GM18909 (cell line): ENCODE data around the gene SLC47A1.
"Not testable (repeated sequence)": the region's sequence is repeated elsewhere in the genome, so short reads cannot be mapped to it uniquely, and the experiment has no call there.

ENCODE experiments used
- ATAC-seq: cut with Tn5 transposase; IDR thresholded peaks from one replicate; pipeline ENCODE4 v1.9.1; 2021; ENCODE audit warnings: mild to moderate bottlenecking; ENCODE audit not compliant: unreplicated experiment, poor library complexity

Gene SLC47A1

DNA sequence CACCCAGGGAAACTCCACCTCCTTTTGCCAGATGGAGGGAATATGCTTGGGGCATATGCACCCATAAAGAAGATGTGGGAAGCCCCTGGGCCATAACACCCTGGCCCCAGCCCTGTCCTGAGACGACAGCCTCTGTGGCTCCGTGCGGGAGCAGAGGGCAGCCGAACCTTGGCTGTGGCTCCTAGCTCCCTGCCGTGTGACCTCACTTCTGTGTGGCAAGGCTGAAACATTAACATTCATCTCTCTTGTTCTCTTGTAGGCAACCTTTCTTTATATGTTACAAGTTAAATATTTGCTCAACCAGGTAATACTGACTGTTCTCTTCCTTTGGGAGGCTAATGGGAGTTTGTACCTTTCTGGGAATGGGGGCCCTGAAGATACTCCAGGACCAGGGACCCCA lies 17.5 kb downstream of the SLC47A1 start:
- ATAC-seq: no peak

DNA sequence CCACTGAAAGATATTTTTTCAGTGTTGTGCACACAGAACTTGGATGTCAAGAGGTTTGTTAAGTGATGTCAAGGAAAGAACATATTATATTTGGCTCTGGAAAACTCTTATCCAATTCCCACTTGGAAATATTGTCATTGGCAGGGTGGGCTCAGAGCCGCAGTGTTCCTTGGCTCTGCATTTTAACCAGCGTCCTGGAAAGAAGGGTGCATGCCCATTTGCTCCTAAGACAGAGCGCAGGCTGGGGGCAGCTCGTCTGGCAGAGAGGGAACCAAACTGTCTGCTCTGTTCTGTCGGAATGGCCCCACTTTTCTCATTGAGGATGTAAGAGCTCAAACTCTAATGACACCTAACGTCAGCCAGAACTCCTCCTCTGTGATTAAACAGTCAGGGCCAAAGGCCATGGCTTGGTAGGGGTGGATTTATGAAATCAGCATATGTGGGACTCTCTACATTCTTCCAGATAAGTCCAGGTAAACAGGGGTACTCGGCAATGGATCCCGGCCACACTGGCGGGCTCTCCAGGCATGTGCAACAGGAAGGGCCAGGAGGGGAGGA lies 18.0 kb downstream of the SLC47A1 start:
- no peak for ATAC-seq

- ATAC-seq: no peak
Measured at GRCh38 chr17:19553036-19553435, 19.4 kb downstream of the SLC47A1 start.

GRCh38 chr17:19554393-19554792 lies 20.7 kb downstream of the SLC47A1 start:
- no peak for ATAC-seq

DNA sequence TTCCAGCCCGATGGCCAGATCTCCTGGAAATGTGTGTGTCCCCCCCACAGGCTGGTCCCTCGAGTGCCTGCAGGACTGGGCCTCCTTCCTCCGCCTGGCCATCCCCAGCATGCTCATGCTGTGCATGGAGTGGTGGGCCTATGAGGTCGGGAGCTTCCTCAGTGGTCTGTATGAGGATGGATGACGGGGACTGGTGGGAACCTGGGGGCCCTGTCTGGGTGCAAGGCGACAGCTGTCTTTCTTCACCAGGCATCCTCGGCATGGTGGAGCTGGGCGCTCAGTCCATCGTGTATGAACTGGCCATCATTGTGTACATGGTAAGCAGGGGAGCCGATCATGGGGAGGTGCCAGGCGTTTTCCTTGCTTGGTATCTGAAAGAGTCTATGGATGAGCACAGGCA lies 22.1 kb downstream of the SLC47A1 start:
- no peak for ATAC-seq

GRCh38 chr17:19558946-19559345 lies 25.3 kb downstream of the SLC47A1 start:
- no peak for ATAC-seq

DNA sequence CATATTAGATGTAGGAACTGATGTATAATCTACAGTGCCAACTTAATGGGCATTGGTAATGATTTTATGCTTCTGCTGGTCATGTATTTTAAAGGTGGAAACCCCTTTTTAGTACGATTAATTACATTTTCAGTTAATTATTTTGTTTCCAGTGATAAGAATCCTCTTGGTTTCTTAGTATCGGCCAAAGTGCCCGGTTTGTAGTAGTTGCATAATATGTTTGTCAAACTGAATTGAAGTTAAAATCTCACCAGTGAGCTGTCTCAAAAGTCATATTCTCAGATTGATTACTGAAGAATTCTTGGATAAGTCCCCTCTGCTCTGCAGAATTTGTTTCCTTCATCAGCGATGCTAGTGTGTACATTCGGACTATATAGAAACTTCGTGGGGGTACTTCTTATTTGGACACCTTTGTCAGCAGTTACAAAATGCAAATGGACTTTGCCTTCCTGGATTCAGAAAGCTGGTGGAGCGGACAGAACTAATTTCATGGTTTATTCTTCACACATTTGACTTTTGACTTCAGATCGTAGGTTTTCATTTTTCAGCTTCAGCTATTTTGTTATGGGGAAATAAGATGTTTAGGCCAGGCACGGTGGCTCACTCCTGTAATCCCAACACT lies 28.2 kb downstream of the SLC47A1 start:
- ATAC-seq: no peak

DNA sequence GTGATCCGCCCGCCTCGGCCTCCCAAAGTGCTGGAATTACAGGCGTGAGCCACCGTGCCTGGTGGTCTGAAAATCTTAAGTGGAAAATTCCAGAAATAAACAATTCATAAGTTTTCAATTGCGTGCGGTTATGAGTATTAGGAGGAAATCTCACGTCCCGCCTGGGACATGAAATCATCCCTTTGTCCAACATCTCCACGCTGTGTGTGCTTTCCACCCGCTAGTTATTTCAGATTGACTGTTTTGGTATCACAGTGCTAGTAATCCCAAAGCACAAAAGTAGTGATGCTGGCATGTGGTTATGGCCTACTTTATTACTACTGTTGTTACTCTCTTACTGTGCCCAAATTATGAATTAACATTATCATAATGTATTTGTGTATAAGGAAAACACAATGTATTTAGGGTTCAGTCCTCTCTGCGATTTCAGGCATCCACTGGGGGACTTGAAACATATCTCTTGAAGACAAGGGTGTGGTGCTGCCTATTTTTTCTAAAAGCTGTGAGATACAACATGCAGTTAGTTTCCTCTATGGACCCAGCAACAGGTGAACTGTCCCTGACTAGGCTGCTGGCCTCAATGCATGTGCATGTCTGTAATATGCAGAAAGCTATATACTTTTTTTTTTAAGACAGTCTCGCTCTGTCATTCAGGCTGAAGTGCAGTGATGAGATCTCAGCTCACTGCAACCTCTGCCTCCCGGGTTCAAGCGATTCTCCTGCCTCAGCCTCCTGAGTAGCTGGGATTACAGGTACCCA lies 32.3 kb downstream of the SLC47A1 start:
- no peak for ATAC-seq

DNA sequence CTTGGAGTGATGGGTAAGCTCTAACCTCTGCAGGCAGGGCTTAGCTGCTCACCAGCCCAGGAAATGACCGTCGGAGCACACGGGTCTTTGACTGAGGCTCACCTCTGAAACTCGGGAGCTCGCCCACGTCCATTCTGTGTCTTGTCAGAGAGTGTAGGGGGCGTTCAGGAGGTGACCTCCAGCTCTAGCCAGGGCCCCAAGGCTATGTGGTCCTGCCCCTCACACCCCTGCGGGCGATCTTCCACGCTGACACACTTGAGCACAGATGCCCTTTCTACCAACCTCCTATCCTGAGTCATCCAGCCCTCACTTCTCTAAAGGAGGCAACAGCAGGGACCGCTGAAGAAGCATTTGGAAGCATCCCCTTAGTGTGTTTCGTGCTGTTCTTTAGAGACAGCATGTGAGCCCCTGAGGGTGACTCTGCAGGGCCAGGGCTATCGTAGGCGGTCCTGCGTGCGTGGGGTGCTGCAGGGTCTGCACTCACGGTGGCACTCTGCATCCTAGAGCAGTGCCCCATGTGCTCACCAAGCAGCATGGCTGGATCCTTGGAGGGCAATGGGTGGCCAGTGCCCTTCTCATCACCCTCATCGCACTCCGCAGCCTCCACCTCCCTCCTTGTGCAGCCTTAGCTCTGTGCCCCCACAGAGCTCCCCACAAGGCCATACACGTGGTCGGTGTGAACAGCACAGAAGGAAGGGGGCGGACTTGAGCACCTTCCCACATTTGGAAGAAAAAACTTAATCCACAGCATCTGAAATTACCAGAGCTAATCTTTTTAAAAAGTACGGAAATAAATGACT lies 33.8 kb downstream of the SLC47A1 start:
- no peak for ATAC-seq

- ATAC-seq: no peak
Measured at GRCh38 chr17:19568016-19568350, 34.3 kb downstream of the SLC47A1 start.

DNA sequence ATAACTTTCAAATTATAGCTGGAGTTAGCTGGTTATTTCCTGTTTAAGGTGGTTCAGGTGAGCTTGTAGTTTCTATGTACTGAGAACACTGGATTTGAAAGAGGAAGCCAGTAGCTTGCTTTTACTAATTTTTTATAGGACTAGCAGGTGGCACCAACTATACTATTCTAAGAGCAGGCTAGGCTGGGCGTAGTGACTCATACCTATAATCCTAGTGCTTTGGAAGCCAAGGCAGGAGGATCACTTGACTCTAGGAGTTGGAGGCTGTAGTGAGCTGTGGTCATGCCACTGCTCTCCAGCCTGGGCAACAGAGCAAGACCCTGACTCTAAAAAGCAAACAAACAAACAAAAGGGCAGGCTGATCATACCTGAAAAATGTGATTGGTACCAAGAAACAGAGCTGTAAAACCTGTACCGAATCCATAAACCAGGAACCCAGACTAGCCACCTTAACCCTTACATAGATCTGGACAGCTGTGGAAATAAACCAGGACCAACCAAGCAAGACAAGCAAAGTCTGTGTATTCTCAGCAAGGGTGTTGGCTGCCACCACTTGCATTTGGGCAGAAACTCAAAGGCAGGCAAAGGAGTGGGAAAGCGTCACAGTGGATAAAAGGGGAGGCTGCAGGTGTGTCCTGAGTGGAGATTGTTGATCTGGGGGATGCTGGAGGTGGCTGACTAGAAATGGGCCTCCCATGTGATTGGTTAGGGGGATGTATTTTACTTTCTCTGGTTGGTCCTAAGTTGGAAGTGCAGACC lies 36.3 kb downstream of the SLC47A1 start:
- ATAC-seq: no peak

- ATAC-seq: no peak
Measured at GRCh38 chr17:19570544-19571062, 36.9 kb downstream of the SLC47A1 start.

GRCh38 chr17:19573075-19573474 lies 39.4 kb downstream of the SLC47A1 start:
- ATAC-seq: no peak

GRCh38 chr17:19574956-19575355 lies 41.3 kb downstream of the SLC47A1 start:
- no peak for ATAC-seq

DNA sequence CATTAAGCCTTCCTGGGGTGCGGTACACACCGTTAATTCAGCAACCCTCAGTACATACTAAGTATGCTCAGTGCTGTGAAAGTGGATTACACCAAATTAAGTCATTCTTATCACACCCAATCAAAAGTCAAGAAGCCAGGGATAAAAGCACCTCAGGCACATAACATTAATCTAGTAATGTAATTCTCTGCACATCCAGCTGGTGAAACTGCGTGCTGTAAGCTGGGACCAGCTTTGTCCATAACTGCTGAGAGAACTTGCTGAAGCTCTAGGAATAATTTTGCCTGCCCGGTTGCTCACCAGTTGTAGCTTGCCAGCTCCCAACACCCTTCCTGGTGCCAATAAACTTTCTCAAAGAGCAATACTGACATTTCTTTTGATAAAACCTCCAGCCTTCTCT lies 44.9 kb downstream of the SLC47A1 start:
- no peak for ATAC-seq

GRCh38 chr17:19579192-19579761 lies 45.6 kb downstream of the SLC47A1 start:
- ATAC-seq: no peak

DNA sequence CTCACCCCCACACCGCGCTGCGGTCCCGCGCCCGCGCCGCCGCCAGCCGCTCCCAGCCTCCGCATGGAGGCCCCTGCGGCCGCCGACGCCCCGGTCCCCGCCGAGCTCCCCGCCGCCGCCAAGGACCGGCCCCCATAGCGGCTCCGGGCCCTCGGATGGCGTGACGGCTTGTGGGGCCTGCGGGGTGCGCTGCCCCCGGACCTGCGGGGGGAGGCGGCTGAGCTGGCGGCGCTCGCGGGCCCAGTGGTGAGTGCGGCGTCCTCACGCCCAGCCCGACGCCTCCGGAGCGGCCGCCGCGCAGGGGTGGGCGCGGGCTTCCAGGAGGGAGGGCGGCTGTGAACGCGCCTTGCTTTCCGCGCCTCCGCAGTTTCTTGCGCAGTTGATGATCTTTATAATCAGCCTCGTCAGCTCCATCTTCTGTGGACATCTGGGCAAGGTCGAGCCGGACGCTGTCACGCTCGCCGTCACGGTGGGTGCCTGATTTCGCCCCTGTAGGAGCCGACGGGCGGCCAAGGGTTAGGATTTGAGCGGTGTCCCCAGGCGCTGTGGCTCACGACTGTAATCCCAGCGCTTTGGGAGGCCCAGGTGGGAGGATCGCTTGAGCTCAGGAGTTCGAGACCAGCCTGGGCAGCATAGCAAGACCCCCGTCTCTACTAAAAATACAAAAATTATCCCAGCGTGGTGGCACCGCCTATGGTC lies 46.4 kb downstream of the SLC47A1 start:
- no peak for ATAC-seq

DNA sequence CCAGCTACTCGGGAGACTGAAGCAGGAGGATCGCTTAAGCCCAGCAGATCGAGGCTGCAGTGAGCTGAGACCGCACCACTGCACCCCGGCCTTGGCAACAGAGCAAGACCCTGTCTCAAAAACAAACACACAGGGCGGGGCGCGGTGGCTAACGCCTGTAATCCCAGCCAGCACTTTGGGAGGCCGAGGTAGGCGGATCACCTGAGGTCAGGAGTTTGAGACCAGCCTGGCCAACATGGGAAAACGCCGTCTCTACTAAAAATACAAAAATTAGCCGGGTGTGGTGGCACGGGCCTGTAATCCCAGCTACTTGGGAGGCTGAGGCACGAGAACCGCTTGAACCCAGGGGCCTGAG lies 46.9 kb downstream of the SLC47A1 start:
- ATAC-seq: not testable (repeated sequence)

GRCh38 chr17:19582152-19582551 lies 48.5 kb downstream of the SLC47A1 start:
- not testable (repeated sequence) for ATAC-seq
